Thyroid gland (tissue), 4 donors: ENCODE measurements around the gene RNF148. TPM values are rescaled to one million over a fixed set of nuclear protein-coding genes. Genes with fewer than 3 reads are reported as not detected.

Source experiments
- DNase-seq, 2 donors: peaks; one replicate each; pipeline ENCODE4 v3.0.0-alpha.2; 2019
- H3K27ac ChIP-seq, 3 donors: fragments of 200-600 bp; sonication (generic); 1 replicate in 2 of 3; 2 replicates in 1 of 3; pipeline ENCODE4 v1.5.1; 2016 to 2019; ENCODE audit warnings: mild to moderate bottlenecking in 1 of 3, moderate library complexity in 1 of 3
- H3K27me3 ChIP-seq: fragments of 200-600 bp; sonication (generic); one replicate; pipeline ENCODE4 v1.5.1; 2019
- H3K36me3 ChIP-seq, 2 donors: fragments of 200-600 bp; sonication (generic); one replicate each; pipeline ENCODE4 v1.5.1; 2016 to 2019
- H3K4me1 ChIP-seq, 2 donors: fragments of 200-600 bp; sonication (generic); one replicate each; pipeline ENCODE4 v1.5.1; 2017 to 2019
- H3K4me3 ChIP-seq, 3 donors: fragments of 200-600 bp; sonication (generic); replicated peaks in 1 of 3; 1 replicate in 2 of 3; 2 replicates in 1 of 3; pipeline ENCODE4 v1.5.1; 2016; ENCODE audit warnings: mild to moderate bottlenecking in 1 of 3
- H3K9me3 ChIP-seq: fragments of 200-600 bp; sonication (generic); one replicate; pipeline ENCODE4 v1.5.1; 2017
- CTCF ChIP-seq, 6 experiments: fragments of 200-600 bp in 3 of 6; fragments of 450-650 bp in 3 of 6; sonication (generic) in 3 of 6; IDR thresholded peaks; one replicate each; pipeline ENCODE4 v1.5.1; 2016 to 2019; ENCODE audit warnings: antibody characterized with exemption in 6 of 6, mild to moderate bottlenecking in 2 of 6, inconsistent platforms in 1 of 6, moderate library complexity in 1 of 6
- POLR2A ChIP-seq, 2 donors: fragments of 450-650 bp; IDR thresholded peaks; one replicate each; pipeline ENCODE4 v1.6.1; 2017; ENCODE audit warnings: antibody characterized with exemption in 2 of 2, mild to moderate bottlenecking in 2 of 2, moderate library complexity in 1 of 2
- WGBS, 2 donors: methylation state at CpG; one replicate each; pipeline ENCODE4 v1.1.5; 2017; 5-methylcytosine and 5-hydroxymethylcytosine counted together
- intact Hi-C: fragments of 100-400 bp; cut with DNase I; formaldehyde crosslinking; loops from one replicate; pipeline ENCODE4 v1.15.1; 2023
- total RNA-seq, 4 donors: library from RNA; depleted of rRNA; stranded (reverse); fragments of >200 nt; gene quantifications; one replicate each; pipeline ENCODE4 v1.2.3, GENCODE V29; 2016

RNF148 gene
- total RNA-seq, 4 donors from 2014 or later = 1.4 to 7.9 (median 4.7) TPM

- H3K4me1 ChIP-seq = peaks cover 7 to 10% of the 10 kb centered on the region in 2 donors
- no peaks in the 10 kb centered on the region for H3K36me3 ChIP-seq
- TF ChIP-seq CTCF (IDR thresholded peaks at IDR 0.05) (no peak), POLR2A (IDR thresholded peaks at IDR 0.05) (no peak)
- H3K27ac ChIP-seq = no peak overlapping the region
- no peak overlapping the region for H3K4me3 ChIP-seq
- intact Hi-C loops = no loop called here
- DNase-seq = no peak
- 94 to 97% methylated on average over 14 of the region's 21 CpGs for WGBS, 2 donors
- H3K27me3 ChIP-seq = no peaks in the 10 kb centered on the region
- H3K9me3 ChIP-seq = no peaks in the 10 kb centered on the region
Observed at GRCh38 chr7:122673951-122674350, 28.8 kb downstream of the RNF148 start.

GRCh38 chr7:122672536-122672935 is 30.2 kb downstream of the RNF148 start:
- intact Hi-C loops = no loop called here
- WGBS, 2 donors = 95 to 98% methylated on average over 8 of the region's 8 CpGs
- DNase-seq = no peak
- no peak overlapping the region for H3K4me3 ChIP-seq
- H3K36me3 ChIP-seq = no peaks in the 10 kb centered on the region
- no peak for TF ChIP-seq CTCF (IDR thresholded peaks at IDR 0.05)
- TF ChIP-seq POLR2A (IDR thresholded peaks at IDR 0.05) = no peak
- H3K4me1 ChIP-seq = peaks cover 7 to 10% of the 10 kb centered on the region in 2 donors
- no peak overlapping the region for H3K27ac ChIP-seq
- no peaks in the 10 kb centered on the region for H3K27me3 ChIP-seq
- no peaks in the 10 kb centered on the region for H3K9me3 ChIP-seq

GRCh38 chr7:122663733-122664132 is 39.0 kb downstream of the RNF148 start:
- H3K36me3 ChIP-seq = no peaks in the 10 kb centered on the region
- intact Hi-C loops = no loop called here
- H3K4me3 ChIP-seq = no peak overlapping the region
- H3K27ac ChIP-seq = no peak overlapping the region
- H3K4me1 ChIP-seq = no peaks in the 10 kb centered on the region
- H3K27me3 ChIP-seq = no peaks in the 10 kb centered on the region
- TF ChIP-seq POLR2A (IDR thresholded peaks at IDR 0.05) (no peak), CTCF (IDR thresholded peaks at IDR 0.05) (no peak)
- no peak for DNase-seq
- WGBS, 2 donors = 83 to 91% methylated on average over 2 of the region's 2 CpGs
- no peaks in the 10 kb centered on the region for H3K9me3 ChIP-seq

GRCh38 chr7:122658856-122659255 is 43.9 kb downstream of the RNF148 start:
- WGBS, 2 donors = 80 to 91% methylated on average over 2 of the region's 2 CpGs
- no peak for DNase-seq
- intact Hi-C loops = no loop called here
- no peak overlapping the region for H3K27ac ChIP-seq
- H3K9me3 ChIP-seq = no peaks in the 10 kb centered on the region
- H3K36me3 ChIP-seq = no peaks in the 10 kb centered on the region
- H3K4me1 ChIP-seq = no peaks in the 10 kb centered on the region
- H3K27me3 ChIP-seq = no peaks in the 10 kb centered on the region
- TF ChIP-seq CTCF (IDR thresholded peaks at IDR 0.05) (no peak), POLR2A (IDR thresholded peaks at IDR 0.05) (no peak)
- H3K4me3 ChIP-seq = no peak overlapping the region

GRCh38 chr7:122653685-122654084 is 49.0 kb downstream of the RNF148 start:
- no peak for TF ChIP-seq CTCF (IDR thresholded peaks at IDR 0.05)
- TF ChIP-seq POLR2A (IDR thresholded peaks at IDR 0.05) = no peak
- Histone ChIP-seq H3K4me3 (no peak overlapping the region), H3K9me3 (no peaks in the 10 kb centered on the region), H3K36me3 (no peaks in the 10 kb centered on the region), H3K4me1 (no peaks in the 10 kb centered on the region), H3K27me3 (no peaks in the 10 kb centered on the region), H3K27ac (no peak overlapping the region)
- DNase-seq = no peak
- 94% methylated on average over 5 of the region's 5 CpGs for WGBS, 2 donors
- intact Hi-C loops = no loop called here
